CD4-positive, CD25-positive, alpha-beta regulatory T cell (primary cell): Measurements from ENCODE around the gene SETBP1. TPM values are rescaled to one million over a fixed set of nuclear protein-coding genes. Genes with fewer than 3 reads are reported as not detected.
"Not testable (repeated sequence)": the region's sequence is repeated elsewhere in the genome, so short reads cannot be mapped to it uniquely, and the experiment has no call there.

Source experiments
- ATAC-seq, 2 donors: fragments of 150-1000 bp; cut with Tn5 transposase; one replicate each; pipeline ENCODE4 v1.10.0; 2021; ENCODE audit warnings: low read depth in 2 of 2, moderate number of reproducible peaks in 2 of 2, moderate library complexity in 1 of 2
- DNase-seq, 3 donors: peaks; one replicate each; pipeline versions ENCODE4 v3.0.0 to v3.0.0-alpha.2; 2012 to 2022; ENCODE audit warnings: mixed read lengths in 1 of 3
- H3K27ac ChIP-seq: one replicate; pipeline ENCODE4 v1.7.0; 2013; ENCODE audit warnings: mild to moderate bottlenecking, low read length; ENCODE audit not compliant: insufficient read depth, poor library complexity, severe bottlenecking
- H3K27me3 ChIP-seq: one replicate; pipeline ENCODE4 v1.7.0; 2013; ENCODE audit warnings: low read length; ENCODE audit not compliant: control insufficient read depth, insufficient read depth
- H3K36me3 ChIP-seq: one replicate; pipeline ENCODE4 v1.7.0; 2013; ENCODE audit warnings: mild to moderate bottlenecking, low read length, moderate library complexity; ENCODE audit not compliant: control insufficient read depth, insufficient read depth
- H3K4me1 ChIP-seq: 2 replicates; pipeline ENCODE4 v1.7.0; 2013; ENCODE audit warnings: mild to moderate bottlenecking, low read length; ENCODE audit not compliant: insufficient read depth, control insufficient read depth, poor library complexity, severe bottlenecking
- H3K4me3 ChIP-seq: one replicate; pipeline ENCODE4 v1.7.0; 2013; ENCODE audit warnings: low read depth, mild to moderate bottlenecking, low read length, moderate library complexity
- H3K9me3 ChIP-seq, 2 experiments: 1 replicate in 1 of 2; 2 replicates in 1 of 2; pipeline ENCODE4 v1.7.0; 2013; ENCODE audit warnings: low read length in 2 of 2, mild to moderate bottlenecking in 1 of 2, moderate library complexity in 1 of 2; ENCODE audit not compliant: control insufficient read depth in 2 of 2
- H3K27ac Mint-ChIP-seq, 3 donors: one replicate each; pipeline ENCODE4 v1.8.0; 2020 to 2022; ENCODE audit warnings: mild to moderate bottlenecking in 3 of 3, mixed read lengths in 3 of 3, moderate library complexity in 2 of 3
- H3K27me3 Mint-ChIP-seq: one replicate; pipeline ENCODE4 v1.8.0; 2022; ENCODE audit warnings: mild to moderate bottlenecking, mixed read lengths
- H3K36me3 Mint-ChIP-seq: one replicate; pipeline ENCODE4 v1.8.0; 2020; ENCODE audit warnings: mixed read lengths
- H3K4me1 Mint-ChIP-seq, 4 donors: one replicate each; pipeline ENCODE4 v1.8.0; 2020 to 2022; ENCODE audit warnings: mixed read lengths in 4 of 4, mild to moderate bottlenecking in 1 of 4
- H3K4me3 Mint-ChIP-seq, 4 donors: one replicate each; pipeline ENCODE4 v1.8.0; 2020 to 2022; ENCODE audit warnings: mild to moderate bottlenecking in 4 of 4, mixed read lengths in 4 of 4, moderate library complexity in 3 of 4
- H3K9me3 Mint-ChIP-seq, 7 donors: one replicate each; pipeline ENCODE4 v1.8.0; 2020 to 2022; ENCODE audit warnings: mixed read lengths in 7 of 7, mild to moderate bottlenecking in 3 of 7, moderate library complexity in 2 of 7
- polyA plus RNA-seq, 4 donors: library from polyadenylated mRNA; unstranded; fragments of 300-500 nt; fragmentation: Illumina TruSeq; gene quantifications; one replicate each; pipeline ENCODE4 v1.2.3, GENCODE V29; 2021
- total RNA-seq: library from RNA; stranded (reverse); gene quantifications from one replicate; pipeline ENCODE4 v1.2.3, GENCODE V29; 2022

SETBP1 gene
- total and polyA plus RNA-seq, 5 donors from 2014 or later: 0.32 to 1.6 (median 0.38) TPM; not detected in 2

- Mint-ChIP-seq H3K36me3 (no peaks in the 10 kb centered on the region), H3K9me3 (peaks cover 0 to 4% (median 0%) of the 10 kb centered on the region in 7 donors), H3K27ac (no peak overlapping the region), H3K4me1 (no peaks in the 10 kb centered on the region), H3K27me3 (no peaks in the 10 kb centered on the region), H3K4me3 (no peak overlapping the region)
- no peaks in the 10 kb centered on the region for H3K4me1 ChIP-seq
- ATAC-seq: no peak
- H3K27ac ChIP-seq: no peak overlapping the region
- no peaks in the 10 kb centered on the region for H3K36me3 ChIP-seq
- H3K9me3 ChIP-seq: no peaks in the 10 kb centered on the region
- no peak for DNase-seq
- no peak overlapping the region for H3K4me3 ChIP-seq
- H3K27me3 ChIP-seq: no peaks in the 10 kb centered on the region
These were observed 116.0 kb downstream of the SETBP1 start for GRCh38 chr18:44796429-44797428.

GRCh38 chr18:44798433-44799048, 117.9 kb downstream of the SETBP1 start:
- Mint-ChIP-seq H3K27ac (no peak overlapping the region), H3K4me3 (no peak overlapping the region), H3K4me1 (no peaks in the 10 kb centered on the region), H3K36me3 (no peaks in the 10 kb centered on the region), H3K9me3 (peaks cover 0 to 3% (median 0%) of the 10 kb centered on the region in 7 donors), H3K27me3 (no peaks in the 10 kb centered on the region)
- Histone ChIP-seq H3K4me1 (no peaks in the 10 kb centered on the region), H3K36me3 (no peaks in the 10 kb centered on the region), H3K9me3 (no peaks in the 10 kb centered on the region), H3K4me3 (no peak overlapping the region), H3K27ac (no peak overlapping the region), H3K27me3 (no peaks in the 10 kb centered on the region)
- ATAC-seq: no peak
- DNase-seq: no peak

- DNase-seq (no peak), ATAC-seq (no peak)
- H3K27ac ChIP-seq: no peak overlapping the region
- Mint-ChIP-seq H3K4me1 (no peaks in the 10 kb centered on the region), H3K36me3 (no peaks in the 10 kb centered on the region), H3K27me3 (no peaks in the 10 kb centered on the region), H3K4me3 (no peak overlapping the region), H3K27ac (peak overlapping the region in 1 of 3 donors; percentile 3), H3K9me3 (peaks cover 0 to 3% (median 0%) of the 10 kb centered on the region in 7 donors)
- no peaks in the 10 kb centered on the region for H3K4me1 ChIP-seq
- no peaks in the 10 kb centered on the region for H3K9me3 ChIP-seq
- no peaks in the 10 kb centered on the region for H3K36me3 ChIP-seq
- no peak overlapping the region for H3K4me3 ChIP-seq
- H3K27me3 ChIP-seq: no peaks in the 10 kb centered on the region
These were observed 118.8 kb downstream of the SETBP1 start for GRCh38 chr18:44799382-44799906.

- H3K27me3 ChIP-seq: no peaks in the 10 kb centered on the region
- DNase-seq: no peak
- no peaks in the 10 kb centered on the region for H3K4me1 ChIP-seq
- Mint-ChIP-seq H3K9me3 (peaks cover 0 to 3% (median 0%) of the 10 kb centered on the region in 7 donors), H3K27ac (no peak overlapping the region), H3K4me3 (no peak overlapping the region), H3K27me3 (no peaks in the 10 kb centered on the region), H3K4me1 (no peaks in the 10 kb centered on the region), H3K36me3 (no peaks in the 10 kb centered on the region)
- H3K27ac ChIP-seq: no peak overlapping the region
- ATAC-seq: no peak
- H3K4me3 ChIP-seq: no peak overlapping the region
- H3K36me3 ChIP-seq: no peaks in the 10 kb centered on the region
- H3K9me3 ChIP-seq: no peaks in the 10 kb centered on the region
These were observed 119.3 kb downstream of the SETBP1 start for GRCh38 chr18:44799907-44800421.

GRCh38 chr18:44800766-44801165, 120.1 kb downstream of the SETBP1 start:
- not testable (repeated sequence) for H3K27ac ChIP-seq, H3K27me3 Mint-ChIP-seq, H3K27ac Mint-ChIP-seq, H3K9me3 ChIP-seq, H3K36me3 Mint-ChIP-seq, DNase-seq, H3K36me3 ChIP-seq, H3K27me3 ChIP-seq, H3K4me3 Mint-ChIP-seq, ATAC-seq, H3K4me1 Mint-ChIP-seq, H3K4me3 ChIP-seq, H3K4me1 ChIP-seq, H3K9me3 Mint-ChIP-seq

GRCh38 chr18:44801781-44802180, 121.1 kb downstream of the SETBP1 start:
- Histone ChIP-seq H3K4me1 (no peaks in the 10 kb centered on the region), H3K27ac (no peak overlapping the region), H3K36me3 (no peaks in the 10 kb centered on the region), H3K4me3 (no peak overlapping the region), H3K27me3 (no peaks in the 10 kb centered on the region), H3K9me3 (no peaks in the 10 kb centered on the region)
- Mint-ChIP-seq H3K27ac (no peak overlapping the region), H3K27me3 (no peaks in the 10 kb centered on the region), H3K4me1 (peaks cover 0 to 6% (median 3%) of the 10 kb centered on the region in 4 donors), H3K9me3 (peaks cover 0 to 3% (median 0%) of the 10 kb centered on the region in 7 donors), H3K4me3 (no peak overlapping the region), H3K36me3 (no peaks in the 10 kb centered on the region)
- no peak for ATAC-seq
- no peak for DNase-seq

- ATAC-seq: no peak
- H3K27ac ChIP-seq: no peak overlapping the region
- Mint-ChIP-seq H3K4me3 (no peak overlapping the region), H3K27me3 (no peaks in the 10 kb centered on the region), H3K4me1 (peaks cover 0 to 6% (median 3%) of the 10 kb centered on the region in 4 donors), H3K9me3 (peaks cover 0 to 3% (median 0%) of the 10 kb centered on the region in 7 donors), H3K27ac (no peak overlapping the region), H3K36me3 (no peaks in the 10 kb centered on the region)
- H3K4me1 ChIP-seq: no peaks in the 10 kb centered on the region
- no peak overlapping the region for H3K4me3 ChIP-seq
- H3K27me3 ChIP-seq: no peaks in the 10 kb centered on the region
- H3K9me3 ChIP-seq: no peaks in the 10 kb centered on the region
- no peaks in the 10 kb centered on the region for H3K36me3 ChIP-seq
- DNase-seq: no peak
These were observed 121.8 kb downstream of the SETBP1 start for GRCh38 chr18:44802508-44802907.
